Measurements from ENCODE around the gene NECTIN1.

NECTIN1 gene

DNA sequence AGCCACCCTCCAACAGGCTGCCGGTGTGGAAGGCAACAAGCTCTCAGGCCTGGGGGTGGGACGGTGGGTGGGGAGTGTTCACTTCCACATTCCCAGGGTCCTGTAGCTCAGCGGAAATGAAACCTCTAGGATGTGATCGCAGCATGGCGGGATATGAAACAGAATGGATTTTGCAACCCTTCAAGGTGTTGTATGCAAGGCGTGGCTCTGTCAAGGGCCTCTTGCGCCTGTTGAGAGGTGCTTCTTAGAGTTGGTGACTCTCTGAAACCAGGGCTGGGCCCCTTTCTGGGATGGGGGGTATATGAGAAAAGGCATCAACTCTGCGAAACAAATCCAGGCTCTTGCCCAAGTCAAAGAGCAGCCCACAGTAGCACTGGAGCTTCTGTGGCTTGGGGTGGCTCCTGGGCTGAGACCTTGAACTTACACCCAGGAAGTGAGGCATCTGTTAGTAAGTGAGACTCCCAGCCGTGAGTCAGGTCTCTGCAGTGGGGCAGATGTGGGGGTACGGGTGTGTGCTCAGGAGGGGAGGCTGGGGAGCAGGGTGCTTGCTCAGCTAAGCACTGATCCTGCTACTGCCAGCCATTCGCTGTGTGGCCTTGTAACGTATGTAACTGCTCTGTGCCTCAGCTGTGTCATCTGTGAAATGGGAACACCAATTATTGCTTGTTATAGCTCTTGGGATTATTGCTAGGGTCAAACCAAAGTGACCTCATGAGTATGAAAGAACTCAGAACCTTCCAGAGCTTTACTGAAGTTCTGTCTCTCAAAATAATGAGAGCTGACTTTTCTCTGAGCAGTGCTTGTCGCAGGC is 28.3 kb downstream of the NECTIN1 start:
- H3K27me3 ChIP-seq (ENCODE audit: insufficient read depth, low read length, poor library complexity) = no peaks in the 10 kb centered on the region
- H3K23ac ChIP-seq (ENCODE audit: low read length) = peak overlapping the region; percentile 39
- no peak for DNase-seq
- H4K5ac ChIP-seq (ENCODE audit: low read length) = no peak overlapping the region
- H3K18ac ChIP-seq (ENCODE audit: low read length) = no peak overlapping the region
- H3K56ac ChIP-seq (ENCODE audit: low read length) = no peak overlapping the region
- no peak overlapping the region for H2BK120ac ChIP-seq (ENCODE audit: low read depth, low read length)
- no peak overlapping the region for H3K4me3 ChIP-seq (ENCODE audit: low read length)
- H2BK5ac ChIP-seq (ENCODE audit: low read length) = no peak overlapping the region
- H3K27ac ChIP-seq (ENCODE audit: low read depth, low read length) = no peak overlapping the region
- no peak overlapping the region for H3K9ac ChIP-seq (ENCODE audit: low read length)
- no peak overlapping the region for H3K4me2 ChIP-seq (ENCODE audit: low read length)
- no peak overlapping the region for H3K4ac ChIP-seq (ENCODE audit: low read depth, low read length)
- peaks cover 3% of the 10 kb centered on the region for H3K79me2 ChIP-seq (ENCODE audit: control insufficient read depth, insufficient read depth, low read length)
- H2AK5ac ChIP-seq (ENCODE audit: low read length) = no peak overlapping the region
- peaks cover 8% of the 10 kb centered on the region for H3K79me1 ChIP-seq (ENCODE audit: low read length)
- H2BK15ac ChIP-seq (replicated peaks; ENCODE audit: low read depth) = no peak overlapping the region
- no CpG with 5 or more reads among the region's 13 CpGs for WGBS (ENCODE audit: extremely low coverage, insufficient coverage, low lambda C conversion rate)
- H3K4me1 ChIP-seq (ENCODE audit: control insufficient read depth, low read depth, low read length) = peaks cover 4% of the 10 kb centered on the region
- H4K8ac ChIP-seq (ENCODE audit: low read depth, low read length) = no peak overlapping the region
- no peaks in the 10 kb centered on the region for H3K36me3 ChIP-seq (ENCODE audit: control insufficient read depth, insufficient read depth, low read length)

DNA sequence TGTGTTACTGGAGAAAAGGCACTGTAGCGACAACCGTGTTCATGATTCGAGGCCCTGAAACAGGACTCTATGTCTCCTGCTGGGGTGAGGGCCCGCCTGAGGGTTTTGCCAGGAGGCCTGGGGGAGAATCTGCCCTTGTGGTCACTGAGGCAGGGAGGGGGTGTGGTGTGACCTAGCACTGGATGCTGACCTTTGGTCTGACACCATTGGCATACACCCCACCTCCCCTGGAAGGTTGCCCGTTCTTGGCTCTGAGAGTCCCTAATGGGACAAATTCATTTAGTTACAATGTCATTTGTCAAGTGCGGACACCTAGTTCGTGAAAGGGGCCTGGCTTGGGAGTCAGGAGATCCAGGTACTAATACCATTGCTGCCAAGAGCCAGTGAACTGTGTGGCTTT is 29.0 kb downstream of the NECTIN1 start:
- H3K79me1 ChIP-seq (ENCODE audit: low read length) = peaks cover 10% of the 10 kb centered on the region
- DNase-seq = no peak
- H3K18ac ChIP-seq (ENCODE audit: low read length) = no peak overlapping the region
- H2BK120ac ChIP-seq (ENCODE audit: low read depth, low read length) = no peak overlapping the region
- H3K56ac ChIP-seq (ENCODE audit: low read length) = no peak overlapping the region
- H3K4ac ChIP-seq (ENCODE audit: low read depth, low read length) = no peak overlapping the region
- H3K27me3 ChIP-seq (ENCODE audit: insufficient read depth, low read length, poor library complexity) = no peaks in the 10 kb centered on the region
- H2BK15ac ChIP-seq (replicated peaks; ENCODE audit: low read depth) = no peak overlapping the region
- no peak overlapping the region for H2BK5ac ChIP-seq (ENCODE audit: low read length)
- H3K9ac ChIP-seq (ENCODE audit: low read length) = no peak overlapping the region
- H4K5ac ChIP-seq (ENCODE audit: low read length) = no peak overlapping the region
- H2AK5ac ChIP-seq (ENCODE audit: low read length) = no peak overlapping the region
- no peak overlapping the region for H3K4me3 ChIP-seq (ENCODE audit: low read length)
- H4K8ac ChIP-seq (ENCODE audit: low read depth, low read length) = no peak overlapping the region
- peaks cover 6% of the 10 kb centered on the region for H3K4me1 ChIP-seq (ENCODE audit: control insufficient read depth, low read depth, low read length)
- no peak overlapping the region for H3K23ac ChIP-seq (ENCODE audit: low read length)
- no CpG with 5 or more reads among the region's 7 CpGs for whole genome bisulfite sequencing (ENCODE audit: extremely low coverage, insufficient coverage, low lambda C conversion rate)
- no peak overlapping the region for H3K4me2 ChIP-seq (ENCODE audit: low read length)
- H3K27ac ChIP-seq (ENCODE audit: low read depth, low read length) = no peak overlapping the region
- peaks cover 4% of the 10 kb centered on the region for H3K79me2 ChIP-seq (ENCODE audit: control insufficient read depth, insufficient read depth, low read length)
- H3K36me3 ChIP-seq (ENCODE audit: control insufficient read depth, insufficient read depth, low read length) = no peaks in the 10 kb centered on the region

GRCh38 chr11:119699227-119699626 is 29.8 kb downstream of the NECTIN1 start:
- Histone ChIP-seq H2BK5ac (ENCODE audit: low read length) (no peak overlapping the region), H3K79me1 (ENCODE audit: low read length) (peaks cover 10% of the 10 kb centered on the region), H3K18ac (ENCODE audit: low read length) (no peak overlapping the region), H2AK5ac (ENCODE audit: low read length) (no peak overlapping the region), H3K79me2 (ENCODE audit: control insufficient read depth, insufficient read depth, low read length) (peaks cover 4% of the 10 kb centered on the region), H3K4me1 (ENCODE audit: control insufficient read depth, low read depth, low read length) (peaks cover 11% of the 10 kb centered on the region), H2BK120ac (ENCODE audit: low read depth, low read length) (no peak overlapping the region), H3K27ac (ENCODE audit: low read depth, low read length) (no peak overlapping the region), H3K4me2 (ENCODE audit: low read length) (no peak overlapping the region), H3K56ac (ENCODE audit: low read length) (peak overlapping the region; percentile 20), H3K36me3 (ENCODE audit: control insufficient read depth, insufficient read depth, low read length) (no peaks in the 10 kb centered on the region), H3K23ac (ENCODE audit: low read length) (no peak overlapping the region), H4K8ac (ENCODE audit: low read depth, low read length) (no peak overlapping the region), H3K4ac (ENCODE audit: low read depth, low read length) (no peak overlapping the region), H3K27me3 (ENCODE audit: insufficient read depth, low read length, poor library complexity) (no peaks in the 10 kb centered on the region), H2BK15ac (replicated peaks; ENCODE audit: low read depth) (no peak overlapping the region), H3K9ac (ENCODE audit: low read length) (no peak overlapping the region), H4K5ac (ENCODE audit: low read length) (no peak overlapping the region), H3K4me3 (ENCODE audit: low read length) (no peak overlapping the region)
- no CpG with 5 or more reads among the region's 13 CpGs for WGBS (ENCODE audit: extremely low coverage, insufficient coverage, low lambda C conversion rate)
- no peak for DNase-seq

- no peak overlapping the region for H3K9ac ChIP-seq (ENCODE audit: low read length)
- no peak overlapping the region for H3K4me3 ChIP-seq (ENCODE audit: low read length)
- no peak overlapping the region for H3K27ac ChIP-seq (ENCODE audit: low read depth, low read length)
- no peak for DNase-seq
- H3K23ac ChIP-seq (ENCODE audit: low read length) = no peak overlapping the region
- H4K8ac ChIP-seq (ENCODE audit: low read depth, low read length) = no peak overlapping the region
- H2BK15ac ChIP-seq (replicated peaks; ENCODE audit: low read depth) = no peak overlapping the region
- no peak overlapping the region for H3K18ac ChIP-seq (ENCODE audit: low read length)
- no peaks in the 10 kb centered on the region for H3K36me3 ChIP-seq (ENCODE audit: control insufficient read depth, insufficient read depth, low read length)
- H2BK120ac ChIP-seq (ENCODE audit: low read depth, low read length) = no peak overlapping the region
- H3K4me1 ChIP-seq (ENCODE audit: control insufficient read depth, low read depth, low read length) = peaks cover 13% of the 10 kb centered on the region
- no CpG with 5 or more reads among the region's 2 CpGs for WGBS (ENCODE audit: extremely low coverage, insufficient coverage, low lambda C conversion rate)
- peaks cover 5% of the 10 kb centered on the region for H3K79me1 ChIP-seq (ENCODE audit: low read length)
- H3K79me2 ChIP-seq (ENCODE audit: control insufficient read depth, insufficient read depth, low read length) = peaks cover 4% of the 10 kb centered on the region
- no peak overlapping the region for H3K56ac ChIP-seq (ENCODE audit: low read length)
- no peak overlapping the region for H3K4ac ChIP-seq (ENCODE audit: low read depth, low read length)
- H2AK5ac ChIP-seq (ENCODE audit: low read length) = no peak overlapping the region
- H3K4me2 ChIP-seq (ENCODE audit: low read length) = no peak overlapping the region
- no peak overlapping the region for H2BK5ac ChIP-seq (ENCODE audit: low read length)
- H4K5ac ChIP-seq (ENCODE audit: low read length) = no peak overlapping the region
- no peaks in the 10 kb centered on the region for H3K27me3 ChIP-seq (ENCODE audit: insufficient read depth, low read length, poor library complexity)
Measured at GRCh38 chr11:119697882-119698281, 31.1 kb downstream of the NECTIN1 start.

DNA sequence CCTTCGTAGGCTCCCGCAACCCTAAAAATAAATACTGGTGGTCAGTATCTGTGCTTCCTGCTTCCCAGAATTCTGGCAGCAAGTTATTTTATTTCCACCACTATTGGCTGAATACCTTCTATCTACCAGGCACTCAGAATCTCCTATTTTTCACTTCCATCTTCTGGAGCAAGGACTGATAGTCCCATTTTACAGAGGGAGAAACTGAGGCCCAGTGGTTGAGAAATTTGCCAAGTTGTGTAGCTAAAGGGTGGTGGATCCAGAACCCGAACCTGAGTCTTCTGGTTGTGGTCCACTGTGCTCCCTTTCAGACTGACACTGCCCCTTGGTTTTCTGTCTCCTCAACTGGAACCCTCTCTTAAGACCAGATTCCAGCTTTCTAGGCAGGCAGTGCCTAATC is 31.6 kb downstream of the NECTIN1 start:
- Histone ChIP-seq H3K79me1 (ENCODE audit: low read length) (peaks cover 4% of the 10 kb centered on the region), H4K8ac (ENCODE audit: low read depth, low read length) (no peak overlapping the region), H3K56ac (ENCODE audit: low read length) (no peak overlapping the region), H3K36me3 (ENCODE audit: control insufficient read depth, insufficient read depth, low read length) (no peaks in the 10 kb centered on the region), H2BK15ac (replicated peaks; ENCODE audit: low read depth) (no peak overlapping the region), H3K27ac (ENCODE audit: low read depth, low read length) (no peak overlapping the region), H3K9ac (ENCODE audit: low read length) (no peak overlapping the region), H3K27me3 (ENCODE audit: insufficient read depth, low read length, poor library complexity) (no peaks in the 10 kb centered on the region), H2AK5ac (ENCODE audit: low read length) (no peak overlapping the region), H3K23ac (ENCODE audit: low read length) (no peak overlapping the region), H3K18ac (ENCODE audit: low read length) (no peak overlapping the region), H3K4me2 (ENCODE audit: low read length) (no peak overlapping the region), H3K4me1 (ENCODE audit: control insufficient read depth, low read depth, low read length) (peaks cover 13% of the 10 kb centered on the region), H2BK120ac (ENCODE audit: low read depth, low read length) (no peak overlapping the region), H2BK5ac (ENCODE audit: low read length) (no peak overlapping the region), H3K4ac (ENCODE audit: low read depth, low read length) (no peak overlapping the region), H3K4me3 (ENCODE audit: low read length) (no peak overlapping the region), H3K79me2 (ENCODE audit: control insufficient read depth, insufficient read depth, low read length) (peaks cover 4% of the 10 kb centered on the region), H4K5ac (ENCODE audit: low read length) (no peak overlapping the region)
- no peak for DNase-seq
- no CpG with 5 or more reads among the region's 3 CpGs for WGBS (ENCODE audit: extremely low coverage, insufficient coverage, low lambda C conversion rate)

All from mesendoderm (in vitro differentiated cells).